ENCODE data around the gene CCDC102A.
"Not testable (repeated sequence)": the region's sequence is repeated elsewhere in the genome, so short reads cannot be mapped to it uniquely, and the experiment has no call there.

GRCh38 chr16:57568772-57569171 is 32.4 kb upstream of the CCDC102A start:
- not testable (repeated sequence) for TF ChIP-seq POLR2A, POLR2AphosphoS5 (IDR thresholded peaks at IDR 0.05)
- TF ChIP-seq, protein P1, sequence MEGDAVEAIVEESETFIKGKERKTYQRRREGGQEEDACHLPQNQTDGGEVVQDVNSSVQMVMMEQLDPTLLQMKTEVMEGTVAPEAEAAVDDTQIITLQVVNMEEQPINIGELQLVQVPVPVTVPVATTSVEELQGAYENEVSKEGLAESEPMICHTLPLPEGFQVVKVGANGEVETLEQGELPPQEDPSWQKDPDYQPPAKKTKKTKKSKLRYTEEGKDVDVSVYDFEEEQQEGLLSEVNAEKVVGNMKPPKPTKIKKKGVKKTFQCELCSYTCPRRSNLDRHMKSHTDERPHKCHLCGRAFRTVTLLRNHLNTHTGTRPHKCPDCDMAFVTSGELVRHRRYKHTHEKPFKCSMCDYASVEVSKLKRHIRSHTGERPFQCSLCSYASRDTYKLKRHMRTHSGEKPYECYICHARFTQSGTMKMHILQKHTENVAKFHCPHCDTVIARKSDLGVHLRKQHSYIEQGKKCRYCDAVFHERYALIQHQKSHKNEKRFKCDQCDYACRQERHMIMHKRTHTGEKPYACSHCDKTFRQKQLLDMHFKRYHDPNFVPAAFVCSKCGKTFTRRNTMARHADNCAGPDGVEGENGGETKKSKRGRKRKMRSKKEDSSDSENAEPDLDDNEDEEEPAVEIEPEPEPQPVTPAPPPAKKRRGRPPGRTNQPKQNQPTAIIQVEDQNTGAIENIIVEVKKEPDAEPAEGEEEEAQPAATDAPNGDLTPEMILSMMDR (IDR thresholded peaks at IDR 0.05), result not testable (repeated sequence)

All from suprapubic skin (tissue), 4 donors.